SK-N-SH treated with all-trans-retinoic acid at 6 μM for 48 hours (cell line): Measurements from ENCODE around the gene FDXR.

Source experiments
- ATAC-seq: fragments of 200-7000 bp; cut with Tn5 transposase; 3 replicates; pipeline ENCODE4 v1.9.1; 2020; ENCODE audit warnings: mild to moderate bottlenecking, moderate library complexity
- ARNTL ChIP-seq: fragments of 450-650 bp; formaldehyde crosslinking; IDR thresholded peaks from 2 replicates; pipeline ENCODE4 v1.5.0; 2020; ENCODE audit warnings: low read depth, mild to moderate bottlenecking, moderate library complexity, borderline replicate concordance
- BACH2 ChIP-seq: fragments of 250-450 bp; sonication (Bioruptor Pico); IDR thresholded peaks from 2 replicates; pipeline ENCODE4 v1.9.0; 2021; ENCODE audit warnings: mild to moderate bottlenecking, borderline replicate concordance
- CSDC2 ChIP-seq: fragments of 250-450 bp; sonication (Bioruptor Pico); IDR thresholded peaks from 2 replicates; pipeline ENCODE4 v1.5.0; 2020; ENCODE audit warnings: mild to moderate bottlenecking, moderate library complexity
- ESRRG ChIP-seq: fragments of 250-450 bp; sonication (Bioruptor Pico); IDR thresholded peaks from 2 replicates; pipeline ENCODE4 v1.6.1; 2021; ENCODE audit warnings: mild to moderate bottlenecking
- GLIS3 ChIP-seq: fragments of 250-450 bp; sonication (Bioruptor Pico); IDR thresholded peaks from 2 replicates; pipeline ENCODE4 v1.5.0; 2020; ENCODE audit warnings: mild to moderate bottlenecking, moderate library complexity
- ISL1 ChIP-seq: fragments of 250-450 bp; sonication (Bioruptor Pico); IDR thresholded peaks from 2 replicates; pipeline ENCODE4 v2.1.2; 2022; ENCODE audit warnings: mild to moderate bottlenecking, moderate library complexity
- OSR1 ChIP-seq: fragments of 250-450 bp; sonication (Bioruptor Pico); IDR thresholded peaks from 2 replicates; pipeline ENCODE4 v1.8.0; 2022; ENCODE audit warnings: moderate library complexity, mild to moderate bottlenecking, inconsistent platforms
- PPARA ChIP-seq: fragments of 250-450 bp; sonication (Bioruptor Pico); IDR thresholded peaks from 2 replicates; pipeline ENCODE4 v1.5.0; 2020; ENCODE audit warnings: mild to moderate bottlenecking, borderline replicate concordance
- SNAI2 ChIP-seq: fragments of 250-450 bp; sonication (Bioruptor Pico); IDR thresholded peaks from 2 replicates; pipeline ENCODE4 v1.5.0; 2020; ENCODE audit warnings: mild to moderate bottlenecking, moderate library complexity
- TOX ChIP-seq: fragments of 250-450 bp; sonication (Bioruptor Pico); IDR thresholded peaks from 2 replicates; pipeline ENCODE4 v1.8.0; 2021; ENCODE audit warnings: mild to moderate bottlenecking, moderate library complexity, borderline replicate concordance
- ZC3H10 ChIP-seq: fragments of 250-450 bp; sonication (Bioruptor Pico); IDR thresholded peaks from 2 replicates; pipeline ENCODE4 v1.5.1; 2021; ENCODE audit warnings: mild to moderate bottlenecking, moderate library complexity
- ZFP30 ChIP-seq: fragments of 450-650 bp; formaldehyde crosslinking; IDR thresholded peaks from 2 replicates; pipeline ENCODE4 v1.5.0; 2022; ENCODE audit warnings: mild to moderate bottlenecking, moderate library complexity
- ZNF565 ChIP-seq: fragments of 450-650 bp; formaldehyde crosslinking; conservative IDR thresholded peaks from 2 replicates; pipeline ENCODE4 v1.5.0; 2020; ENCODE audit warnings: low read depth, mild to moderate bottlenecking, moderate library complexity
- ZNF70 ChIP-seq: fragments of 450-650 bp; formaldehyde crosslinking; IDR thresholded peaks from 2 replicates; pipeline ENCODE4 v1.5.0; 2020; ENCODE audit warnings: mild to moderate bottlenecking, moderate library complexity
- ZNF8 ChIP-seq: fragments of 450-650 bp; formaldehyde crosslinking; IDR thresholded peaks from 2 replicates; pipeline ENCODE4 v1.5.0; 2020; ENCODE audit warnings: mild to moderate bottlenecking, moderate library complexity
- TF ChIP-seq, protein P1 (sequence below): fragments of 250-450 bp; sonication (Bioruptor Pico); IDR thresholded peaks from 2 replicates; pipeline ENCODE4 v1.5.1; 2021; ENCODE audit warnings: mild to moderate bottlenecking, moderate library complexity
- TF ChIP-seq, protein P2 (sequence below): fragments of 250-450 bp; sonication (Bioruptor Pico); IDR thresholded peaks from 2 replicates; pipeline ENCODE4 v1.8.0; 2020; ENCODE audit warnings: mild to moderate bottlenecking, moderate library complexity, borderline replicate concordance
- TF ChIP-seq, protein P3 (sequence below): fragments of 250-450 bp; sonication (Bioruptor Pico); IDR thresholded peaks from 2 replicates; pipeline ENCODE4 v1.5.0; 2020; ENCODE audit warnings: mild to moderate bottlenecking, moderate library complexity
- TF ChIP-seq, protein P4 (sequence below): fragments of 250-450 bp; sonication (Bioruptor Pico); IDR thresholded peaks from 2 replicates; pipeline ENCODE4 v1.5.1; 2020; ENCODE audit warnings: low read depth, mild to moderate bottlenecking, moderate library complexity
- TF ChIP-seq, protein P5 (sequence below): fragments of 250-450 bp; sonication (Bioruptor Pico); IDR thresholded peaks from 2 replicates; pipeline ENCODE4 v1.8.0; 2021; ENCODE audit warnings: low read depth, mild to moderate bottlenecking, moderate library complexity, borderline replicate concordance

Gene FDXR

DNA sequence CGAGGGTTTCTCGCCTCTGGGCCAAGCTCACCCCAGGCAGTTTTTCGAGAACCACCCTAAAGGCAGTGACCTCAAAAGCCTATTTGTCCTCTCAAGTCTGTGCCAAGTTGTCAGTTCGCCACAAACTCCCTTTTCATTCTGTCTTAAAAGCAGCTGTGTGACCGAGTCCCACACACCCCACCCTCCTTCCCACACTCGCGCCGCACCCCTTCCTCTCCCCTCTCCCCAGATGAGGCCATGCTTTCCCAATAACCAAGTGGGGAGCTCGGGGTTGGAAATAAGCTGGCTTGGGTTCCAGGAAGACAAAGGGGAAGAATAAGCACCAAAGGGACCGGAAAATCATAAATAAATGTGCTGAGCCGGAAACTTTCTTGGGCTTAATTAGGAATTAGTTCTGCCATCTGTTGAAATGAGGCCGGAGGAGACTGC, 49.8 kb downstream of the FDXR start:
- TF ChIP-seq ZFP30 (CRISPR knock-in tag) (no peak), PPARA (CRISPR knock-in tag) (no peak), OSR1 (CRISPR knock-in tag) (no peak), ZNF565 (no peak), SNAI2 (CRISPR knock-in tag) (no peak), ARNTL (CRISPR knock-in tag) (no peak)
- TF ChIP-seq, protein P1, sequence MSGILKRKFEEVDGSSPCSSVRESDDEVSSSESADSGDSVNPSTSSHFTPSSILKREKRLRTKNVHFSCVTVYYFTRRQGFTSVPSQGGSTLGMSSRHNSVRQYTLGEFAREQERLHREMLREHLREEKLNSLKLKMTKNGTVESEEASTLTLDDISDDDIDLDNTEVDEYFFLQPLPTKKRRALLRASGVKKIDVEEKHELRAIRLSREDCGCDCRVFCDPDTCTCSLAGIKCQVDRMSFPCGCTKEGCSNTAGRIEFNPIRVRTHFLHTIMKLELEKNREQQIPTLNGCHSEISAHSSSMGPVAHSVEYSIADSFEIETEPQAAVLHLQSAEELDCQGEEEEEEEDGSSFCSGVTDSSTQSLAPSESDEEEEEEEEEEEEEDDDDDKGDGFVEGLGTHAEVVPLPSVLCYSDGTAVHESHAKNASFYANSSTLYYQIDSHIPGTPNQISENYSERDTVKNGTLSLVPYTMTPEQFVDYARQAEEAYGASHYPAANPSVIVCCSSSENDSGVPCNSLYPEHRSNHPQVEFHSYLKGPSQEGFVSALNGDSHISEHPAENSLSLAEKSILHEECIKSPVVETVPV = no peak
- TF ChIP-seq, protein P2, sequence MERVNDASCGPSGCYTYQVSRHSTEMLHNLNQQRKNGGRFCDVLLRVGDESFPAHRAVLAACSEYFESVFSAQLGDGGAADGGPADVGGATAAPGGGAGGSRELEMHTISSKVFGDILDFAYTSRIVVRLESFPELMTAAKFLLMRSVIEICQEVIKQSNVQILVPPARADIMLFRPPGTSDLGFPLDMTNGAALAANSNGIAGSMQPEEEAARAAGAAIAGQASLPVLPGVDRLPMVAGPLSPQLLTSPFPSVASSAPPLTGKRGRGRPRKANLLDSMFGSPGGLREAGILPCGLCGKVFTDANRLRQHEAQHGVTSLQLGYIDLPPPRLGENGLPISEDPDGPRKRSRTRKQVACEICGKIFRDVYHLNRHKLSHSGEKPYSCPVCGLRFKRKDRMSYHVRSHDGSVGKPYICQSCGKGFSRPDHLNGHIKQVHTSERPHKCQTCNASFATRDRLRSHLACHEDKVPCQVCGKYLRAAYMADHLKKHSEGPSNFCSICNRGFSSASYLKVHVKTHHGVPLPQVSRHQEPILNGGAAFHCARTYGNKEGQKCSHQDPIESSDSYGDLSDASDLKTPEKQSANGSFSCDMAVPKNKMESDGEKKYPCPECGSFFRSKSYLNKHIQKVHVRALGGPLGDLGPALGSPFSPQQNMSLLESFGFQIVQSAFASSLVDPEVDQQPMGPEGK (CRISPR knock-in tag) = no peak
- ATAC-seq = no peak

DNA sequence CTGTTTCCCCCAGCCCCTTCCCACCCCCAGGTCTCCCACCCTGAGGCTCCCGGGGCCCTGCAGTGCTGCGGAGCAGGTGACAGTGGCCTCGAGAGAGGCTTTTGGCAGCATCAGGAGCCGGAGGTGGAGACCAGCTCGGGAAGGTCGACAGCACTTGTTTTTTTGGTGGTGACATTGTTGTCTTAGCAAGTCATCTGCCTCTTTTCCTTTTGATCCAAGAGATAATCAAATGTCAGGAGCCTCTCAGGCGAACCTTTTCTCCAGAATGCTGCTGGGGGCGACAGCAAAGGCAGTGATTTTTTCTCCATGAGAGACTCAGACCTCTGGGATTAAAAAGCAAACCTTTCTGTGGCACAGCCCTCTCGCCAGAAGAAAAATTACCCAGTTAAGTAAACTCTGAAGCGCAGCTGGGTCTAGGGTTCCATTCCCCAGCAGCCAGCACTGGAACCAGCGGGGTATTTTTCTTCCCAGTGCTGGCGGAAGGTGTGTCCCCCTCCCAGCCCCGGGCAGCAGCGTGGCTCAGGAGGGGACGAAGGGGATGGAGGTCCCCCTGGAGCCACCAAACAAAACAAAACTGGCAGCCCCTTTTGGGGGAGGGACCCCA, 50.4 kb downstream of the FDXR start:
- no peak for ATAC-seq
- no peak for TF ChIP-seq TOX (CRISPR knock-in tag)
- TF ChIP-seq ISL1 (CRISPR knock-in tag) = no peak
- no peak for TF ChIP-seq PPARA (CRISPR knock-in tag)
- no peak for TF ChIP-seq ZNF70 (CRISPR knock-in tag)
- no peak for TF ChIP-seq ZNF8 (CRISPR knock-in tag)
- TF ChIP-seq BACH2 (CRISPR knock-in tag) = no peak
- TF ChIP-seq ZC3H10 = no peak

DNA sequence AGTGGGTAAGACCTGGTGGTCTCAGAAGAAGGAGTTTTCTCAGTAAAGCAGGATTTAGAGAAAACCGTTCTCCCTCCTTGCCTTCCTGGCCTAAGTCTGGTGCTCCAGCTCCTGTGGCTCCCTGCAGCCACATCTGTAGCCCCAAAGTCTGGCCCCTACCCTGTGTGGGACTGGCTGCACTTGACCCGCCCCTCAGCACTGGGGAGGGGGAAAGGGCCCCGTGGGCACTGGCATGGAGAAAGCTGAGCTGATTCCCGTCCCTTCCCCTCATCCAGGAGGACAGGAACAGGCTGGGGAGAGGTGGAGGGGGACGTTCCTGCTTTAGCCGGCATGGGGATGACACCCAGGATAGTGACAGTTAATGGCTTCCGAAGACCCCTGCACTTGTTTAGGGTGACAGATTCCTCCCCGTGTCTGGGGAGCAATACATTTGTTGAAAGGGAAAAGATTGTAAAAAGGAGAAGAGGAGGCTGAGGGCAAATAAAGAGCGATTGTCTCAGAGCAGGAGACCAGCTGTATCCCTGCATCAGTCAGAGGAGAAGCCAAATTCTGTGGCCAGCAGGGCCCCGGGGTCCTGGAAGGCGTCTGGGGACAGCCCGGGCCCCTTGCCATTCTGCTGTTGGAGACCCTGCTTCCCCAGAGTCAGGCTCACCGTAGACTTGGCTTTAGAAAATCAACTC, 51.0 kb downstream of the FDXR start:
- ATAC-seq = no peak

DNA sequence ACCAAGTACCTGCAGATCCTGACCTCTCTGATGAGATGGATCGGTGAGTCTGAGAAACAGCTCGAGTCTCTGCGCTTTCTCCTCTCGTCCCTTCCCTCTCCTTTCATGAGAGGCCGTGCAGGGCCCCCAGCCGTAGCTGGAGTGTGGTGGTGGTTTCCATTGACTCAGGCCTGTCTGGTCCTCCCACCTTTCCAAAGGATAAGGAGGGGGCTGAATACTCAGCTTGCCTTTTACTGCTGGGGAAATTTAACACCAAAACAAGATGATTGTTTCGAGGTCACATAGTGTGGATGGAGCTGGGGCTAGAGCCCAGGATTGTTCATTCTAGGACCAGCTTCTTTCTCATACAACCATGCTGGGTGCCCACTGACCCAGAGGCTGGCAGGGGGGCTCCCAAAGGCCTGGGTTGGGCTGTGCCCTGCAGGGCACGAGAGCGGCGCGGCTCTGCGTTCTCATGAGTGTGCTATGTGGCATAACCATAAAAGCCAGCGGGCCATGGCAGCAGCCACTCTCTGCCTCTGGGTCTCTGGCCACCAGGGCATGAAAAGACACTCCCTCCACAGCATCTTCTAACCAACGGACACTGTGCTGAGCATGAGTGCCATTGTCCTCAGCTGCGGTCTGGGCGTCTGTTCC, 52.9 kb downstream of the FDXR start:
- no peak for ATAC-seq

More for the DNA sequence above, 51.0 kb downstream of the FDXR start:
- TF ChIP-seq GLIS3 (CRISPR knock-in tag) = no peak

More for the DNA sequence above, 52.9 kb downstream of the FDXR start:
- TF ChIP-seq, protein P3, sequence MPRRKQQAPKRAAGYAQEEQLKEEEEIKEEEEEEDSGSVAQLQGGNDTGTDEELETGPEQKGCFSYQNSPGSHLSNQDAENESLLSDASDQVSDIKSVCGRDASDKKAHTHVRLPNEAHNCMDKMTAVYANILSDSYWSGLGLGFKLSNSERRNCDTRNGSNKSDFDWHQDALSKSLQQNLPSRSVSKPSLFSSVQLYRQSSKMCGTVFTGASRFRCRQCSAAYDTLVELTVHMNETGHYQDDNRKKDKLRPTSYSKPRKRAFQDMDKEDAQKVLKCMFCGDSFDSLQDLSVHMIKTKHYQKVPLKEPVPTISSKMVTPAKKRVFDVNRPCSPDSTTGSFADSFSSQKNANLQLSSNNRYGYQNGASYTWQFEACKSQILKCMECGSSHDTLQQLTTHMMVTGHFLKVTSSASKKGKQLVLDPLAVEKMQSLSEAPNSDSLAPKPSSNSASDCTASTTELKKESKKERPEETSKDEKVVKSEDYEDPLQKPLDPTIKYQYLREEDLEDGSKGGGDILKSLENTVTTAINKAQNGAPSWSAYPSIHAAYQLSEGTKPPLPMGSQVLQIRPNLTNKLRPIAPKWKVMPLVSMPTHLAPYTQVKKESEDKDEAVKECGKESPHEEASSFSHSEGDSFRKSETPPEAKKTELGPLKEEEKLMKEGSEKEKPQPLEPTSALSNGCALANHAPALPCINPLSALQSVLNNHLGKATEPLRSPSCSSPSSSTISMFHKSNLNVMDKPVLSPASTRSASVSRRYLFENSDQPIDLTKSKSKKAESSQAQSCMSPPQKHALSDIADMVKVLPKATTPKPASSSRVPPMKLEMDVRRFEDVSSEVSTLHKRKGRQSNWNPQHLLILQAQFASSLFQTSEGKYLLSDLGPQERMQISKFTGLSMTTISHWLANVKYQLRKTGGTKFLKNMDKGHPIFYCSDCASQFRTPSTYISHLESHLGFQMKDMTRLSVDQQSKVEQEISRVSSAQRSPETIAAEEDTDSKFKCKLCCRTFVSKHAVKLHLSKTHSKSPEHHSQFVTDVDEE (CRISPR knock-in tag) = no peak
- TF ChIP-seq SNAI2 (CRISPR knock-in tag) (no peak), ESRRG (CRISPR knock-in tag) (no peak), OSR1 (CRISPR knock-in tag) (no peak), BACH2 (CRISPR knock-in tag) (no peak), CSDC2 (CRISPR knock-in tag) (no peak), PPARA (CRISPR knock-in tag) (no peak)
- TF ChIP-seq, protein P1 = no peak
- TF ChIP-seq, protein P4, sequence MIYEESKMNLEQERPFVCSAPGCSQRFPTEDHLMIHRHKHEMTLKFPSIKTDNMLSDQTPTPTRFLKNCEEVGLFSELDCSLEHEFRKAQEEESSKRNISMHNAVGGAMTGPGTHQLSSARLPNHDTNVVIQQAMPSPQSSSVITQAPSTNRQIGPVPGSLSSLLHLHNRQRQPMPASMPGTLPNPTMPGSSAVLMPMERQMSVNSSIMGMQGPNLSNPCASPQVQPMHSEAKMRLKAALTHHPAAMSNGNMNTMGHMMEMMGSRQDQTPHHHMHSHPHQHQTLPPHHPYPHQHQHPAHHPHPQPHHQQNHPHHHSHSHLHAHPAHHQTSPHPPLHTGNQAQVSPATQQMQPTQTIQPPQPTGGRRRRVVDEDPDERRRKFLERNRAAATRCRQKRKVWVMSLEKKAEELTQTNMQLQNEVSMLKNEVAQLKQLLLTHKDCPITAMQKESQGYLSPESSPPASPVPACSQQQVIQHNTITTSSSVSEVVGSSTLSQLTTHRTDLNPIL = no peak
- TF ChIP-seq, protein P5, sequence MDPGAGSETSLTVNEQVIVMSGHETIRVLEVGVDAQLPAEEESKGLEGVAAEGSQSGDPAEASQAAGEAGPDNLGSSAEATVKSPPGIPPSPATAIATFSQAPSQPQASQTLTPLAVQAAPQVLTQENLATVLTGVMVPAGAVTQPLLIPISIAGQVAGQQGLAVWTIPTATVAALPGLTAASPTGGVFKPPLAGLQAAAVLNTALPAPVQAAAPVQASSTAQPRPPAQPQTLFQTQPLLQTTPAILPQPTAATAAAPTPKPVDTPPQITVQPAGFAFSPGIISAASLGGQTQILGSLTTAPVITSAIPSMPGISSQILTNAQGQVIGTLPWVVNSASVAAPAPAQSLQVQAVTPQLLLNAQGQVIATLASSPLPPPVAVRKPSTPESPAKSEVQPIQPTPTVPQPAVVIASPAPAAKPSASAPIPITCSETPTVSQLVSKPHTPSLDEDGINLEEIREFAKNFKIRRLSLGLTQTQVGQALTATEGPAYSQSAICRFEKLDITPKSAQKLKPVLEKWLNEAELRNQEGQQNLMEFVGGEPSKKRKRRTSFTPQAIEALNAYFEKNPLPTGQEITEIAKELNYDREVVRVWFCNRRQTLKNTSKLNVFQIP = no peak
